Endothelial cell of umbilical vein (primary cell): Measurements from ENCODE around the gene CCDC150. TPM values are rescaled to one million over a fixed set of nuclear protein-coding genes. Genes with fewer than 3 reads are reported as not detected.

Source experiments
- BruUV-seq: library from RNA; stranded (reverse); fragments of 400-500 nt; replicated peaks from 2 replicates; lab custom pipeline; 2021; lab: Mats Ljungman, UMichigan
- CTCF ChIA-PET: fragments of 300-600, 350-600 bp; sonication (Branson Sonifier 250); formaldehyde crosslinking; loops from one replicate; lab custom pipeline; 2021; ENCODE audit warnings: antibody characterized with exemption, inconsistent platforms; lab: Charles Lee
- POLR2A ChIA-PET: fragments of 300-600, 350-600 bp; sonication (Branson Sonifier 250); formaldehyde crosslinking; loops from one replicate; lab custom pipeline; 2021; ENCODE audit warnings: antibody characterized with exemption, inconsistent platforms; lab: Charles Lee
- DNase-seq: peaks from one replicate; pipeline ENCODE4 v3.0.0-alpha.2; 2011; ENCODE audit warnings: low read depth, low spot score
- FAIRE-seq: peaks from 2 replicates; lab custom pipeline; 2011; peaks lifted over from hg19 to GRCh38; lab: Jason Lieb, UNC
- H2AFZ ChIP-seq: 2 replicates; pipeline ENCODE4 v1.6.0; 2012; ENCODE audit warnings: low read depth, low read length, control low read depth, inconsistent platforms
- H3K27ac ChIP-seq: 2 replicates; pipeline ENCODE4 v1.5.1; 2011; ENCODE audit warnings: low read depth, mild to moderate bottlenecking, control low read depth, low read length, moderate library complexity; ENCODE audit not compliant: insufficient read depth
- H3K27me3 ChIP-seq, 2 experiments: 2 replicates each; pipeline versions ENCODE4 v1.6.0 to v1.6.1; 2011; ENCODE audit warnings: low read length in 2 of 2, mixed read lengths in 1 of 2; ENCODE audit not compliant: control insufficient read depth in 2 of 2, insufficient read depth in 2 of 2
- H3K36me3 ChIP-seq, 2 experiments: 2 replicates in 1 of 2; 3 replicates in 1 of 2; pipeline ENCODE4 v1.5.1; 2011; ENCODE audit warnings: low read length in 2 of 2, mild to moderate bottlenecking in 1 of 2, moderate library complexity in 1 of 2; ENCODE audit not compliant: control insufficient read depth in 2 of 2, insufficient read depth in 2 of 2; ENCODE audit errors: extremely low read depth in 1 of 2
- H3K4me1 ChIP-seq: 3 replicates; pipeline ENCODE4 v1.5.1; 2011; ENCODE audit warnings: mild to moderate bottlenecking, low read length; ENCODE audit not compliant: control insufficient read depth, insufficient read depth; ENCODE audit errors: extremely low read depth
- H3K4me2 ChIP-seq: 2 replicates; pipeline ENCODE4 v1.6.1; 2011; ENCODE audit warnings: low read length, control low read depth, mixed read lengths; ENCODE audit not compliant: insufficient read depth
- H3K4me3 ChIP-seq, 3 experiments: fragments of 200-600 bp in 1 of 3; sonication (generic), shearing (Covaris generic) in 1 of 3; replicated peaks in 1 of 3; 2 replicates each; pipeline ENCODE4 v1.5.1; 2011 to 2016; ENCODE audit warnings: control low read depth in 3 of 3, low read length in 3 of 3, mild to moderate bottlenecking in 2 of 3, inconsistent platforms in 1 of 3, low read depth in 1 of 3, moderate library complexity in 1 of 3; ENCODE audit not compliant: insufficient read depth in 1 of 3
- H3K79me2 ChIP-seq: 2 replicates; pipeline ENCODE4 v1.6.0; 2012; ENCODE audit warnings: low read length, inconsistent platforms; ENCODE audit not compliant: control insufficient read depth, insufficient read depth
- H3K9ac ChIP-seq: replicated peaks from 2 replicates; pipeline ENCODE3; 2011; ENCODE audit warnings: low read length, control low read depth; ENCODE audit not compliant: insufficient read depth; ENCODE audit errors: extremely low read depth
- H3K9me1 ChIP-seq: replicated peaks from 3 replicates; pipeline ENCODE4 v1.6.0; 2011; ENCODE audit warnings: mild to moderate bottlenecking, low read length; ENCODE audit not compliant: control insufficient read depth, insufficient read depth; ENCODE audit errors: extremely low read depth
- H3K9me3 ChIP-seq: replicated peaks from 2 replicates; pipeline ENCODE4 v1.5.1; 2012; ENCODE audit warnings: low read length, inconsistent platforms; ENCODE audit not compliant: control insufficient read depth, insufficient read depth
- H4K20me1 ChIP-seq: replicated peaks from 2 replicates; pipeline ENCODE3; 2011; ENCODE audit warnings: mild to moderate bottlenecking, low read length; ENCODE audit not compliant: control insufficient read depth, insufficient read depth; ENCODE audit errors: extremely low read depth
- CTCF ChIP-seq, 2 donors: IDR thresholded peaks; 1 replicate in 1 of 2; 2 replicates in 1 of 2; pipeline ENCODE4 v1.5.1; 2011; ENCODE audit warnings: low read length in 2 of 2, mild to moderate bottlenecking in 2 of 2, moderate library complexity in 2 of 2, control low read depth in 1 of 2, inconsistent platforms in 1 of 2, low read depth in 1 of 2; ENCODE audit not compliant: insufficient read depth in 1 of 2; ENCODE audit errors: extremely low read depth in 1 of 2
- EZH2 ChIP-seq: IDR thresholded peaks from 2 replicates; pipeline ENCODE4 v1.6.1; 2012; ENCODE audit warnings: borderline replicate concordance, low read depth, mild to moderate bottlenecking, moderate library complexity, low read length, inconsistent platforms; ENCODE audit not compliant: severe bottlenecking
- FOS ChIP-seq: IDR thresholded peaks from 2 replicates; pipeline ENCODE4 v1.6.1; 2011; ENCODE audit warnings: mild to moderate bottlenecking, low read length, moderate library complexity, borderline replicate concordance; ENCODE audit not compliant: insufficient read depth
- GATA2 ChIP-seq: IDR thresholded peaks from 2 replicates; pipeline ENCODE4 v1.7.0; 2011; ENCODE audit warnings: low read depth, mild to moderate bottlenecking, moderate library complexity, mixed read lengths, low read length; ENCODE audit not compliant: insufficient read length, insufficient read depth
- JUN ChIP-seq: IDR thresholded peaks from 2 replicates; pipeline ENCODE4 v1.6.1; 2011; ENCODE audit warnings: borderline replicate concordance, low read depth; ENCODE audit not compliant: insufficient read length, insufficient read depth
- MAX ChIP-seq: IDR thresholded peaks from 2 replicates; pipeline ENCODE4 v1.6.1; 2011; ENCODE audit not compliant: insufficient read depth, insufficient read length
- MYC ChIP-seq: IDR thresholded peaks from one replicate; pipeline ENCODE4 v1.6.1; 2011; ENCODE audit warnings: mild to moderate bottlenecking, low read depth, low read length
- POLR2A ChIP-seq: IDR thresholded peaks from 2 replicates; pipeline ENCODE4 v1.6.1; 2012; ENCODE audit warnings: low read depth, mild to moderate bottlenecking, control low read depth, low read length
- POLR2AphosphoS5 ChIP-seq: IDR thresholded peaks from 2 replicates; pipeline ENCODE4 v1.6.1; 2012; ENCODE audit warnings: low read depth, mild to moderate bottlenecking, control low read depth, low read length, moderate library complexity; ENCODE audit not compliant: insufficient read depth
- dilution Hi-C: fragments of 300-500 bp; cut with MboI; formaldehyde crosslinking; loops from one replicate; pipeline ENCODE4 v1.15.0; 2019; ENCODE audit warnings: low sequenced_read_pairs; ENCODE audit not compliant: extremely low pct_ligation_motif_present
- intact Hi-C: fragments of 100-400 bp; cut with micrococcal nuclease; formaldehyde crosslinking; loops from one replicate; pipeline ENCODE4 v1.10.0; 2022
- polyA plus RNA-seq, 4 experiments: library from polyadenylated mRNA; depleted of rRNA in 3 of 4; stranded (reverse) in 3 of 4; unstranded in 1 of 4; fragments of >200 nt; gene quantifications; 2 replicates each; pipeline versions ENCODE4 v1.2.1 to v1.2.3, GENCODE V29; 2011 to 2012; ENCODE audit warnings: missing spikeins in 1 of 4
- total RNA-seq: library from RNA; stranded (reverse); gene quantifications from 2 replicates; pipeline ENCODE4 v1.2.3, GENCODE V29; 2021

The CCDC150 gene
- total and polyA plus RNA-seq, 2 donors (not counting 3 experiments of a cell fraction or from before 2014, with no cell fraction given): 1.7 to 19.9 TPM

- intact Hi-C loops: no loop called here
- Histone ChIP-seq H3K4me2 (no peak overlapping the region), H3K4me1 (no peaks in the 10 kb centered on the region), H4K20me1 (no peaks in the 10 kb centered on the region), H3K79me2 (no peaks in the 10 kb centered on the region), H3K9me1 (no peaks in the 10 kb centered on the region), H3K27ac (no peak overlapping the region), H2AFZ (no peak overlapping the region), H3K9ac (no peak overlapping the region), H3K4me3 (no peak overlapping the region), H3K9me3 (no peaks in the 10 kb centered on the region), H3K36me3 (no peaks in the 10 kb centered on the region), H3K27me3 (no peaks in the 10 kb centered on the region)
- TF ChIP-seq POLR2A (no peak), CTCF (IDR thresholded peaks at IDR 0.05; ENCODE audit: extremely low read depth in 1 of 2, insufficient read depth in 1 of 2, low read depth in 1 of 2, low read length in 2 of 2) (no peak), MYC (no peak), EZH2 (no peak), JUN (no peak), FOS (no peak), MAX (no peak), POLR2AphosphoS5 (no peak), GATA2 (no peak)
- dilution Hi-C loops: no loop called here
- BruUV-seq: no TSS peak
- CTCF ChIA-PET: interaction anchor here (0.7 to 1.1 kb wide), 2 partner anchors 10 to 630 kb away, joined by 3 read pairs; no protein-coding TSS in a partner anchor
- FAIRE-seq (no peak), DNase-seq (no peak)
- POLR2A ChIA-PET: no interaction called here
These were observed 108.6 kb downstream of the CCDC150 start for GRCh38 chr2:196748123-196748522.
